Lower leg skin (tissue), 4 donors: Measurements from ENCODE around the gene NEURL4. TPM values are rescaled to one million over a fixed set of nuclear protein-coding genes. Genes with fewer than 3 reads are reported as not detected.
A peak's percentile ranks its signal among the peaks of the same experiment; 100 is the strongest.

Source experiments
- DNase-seq, 2 donors: peaks; one replicate each; pipeline ENCODE4 v3.0.0-alpha.2; 2019; ENCODE audit warnings: low spot score in 2 of 2
- H3K4me3 ChIP-seq: fragments of 200-600 bp; sonication (generic); 2 replicates; pipeline ENCODE4 v1.5.1; 2017; ENCODE audit warnings: mild to moderate bottlenecking, low read depth; ENCODE audit not compliant: poor library complexity, severe bottlenecking
- POLR2A ChIP-seq, 2 donors: fragments of 450-650 bp; IDR thresholded peaks; one replicate each; pipeline ENCODE4 v1.6.1; 2016 to 2017; ENCODE audit warnings: antibody characterized with exemption in 2 of 2, mild to moderate bottlenecking in 1 of 2, moderate library complexity in 1 of 2
- WGBS, 2 donors: methylation state at CpG; one replicate each; pipeline ENCODE4 v1.1.5; 2018; 5-methylcytosine and 5-hydroxymethylcytosine counted together
- intact Hi-C: fragments of 100-400 bp; cut with DNase I; formaldehyde crosslinking; loops from one replicate; pipeline ENCODE4 v1.15.0; 2023; ENCODE audit warnings: low total_unique reads
- total RNA-seq, 4 donors: library from RNA; depleted of rRNA; stranded (reverse); fragments of >200 nt; gene quantifications; one replicate each; pipeline ENCODE4 v1.1.0, GENCODE V29; 2016
- TF ChIP-seq, protein P1 (sequence below), 3 donors: fragments of 450-650 bp; IDR thresholded peaks; one replicate each; pipeline ENCODE4 v1.5.1; 2016; ENCODE audit warnings: antibody characterized with exemption in 3 of 3, mild to moderate bottlenecking in 3 of 3, moderate library complexity in 2 of 3

NEURL4 gene
- total RNA-seq, 4 donors from 2014 or later = 13.3 to 44.8 (median 22.3) TPM

DNA sequence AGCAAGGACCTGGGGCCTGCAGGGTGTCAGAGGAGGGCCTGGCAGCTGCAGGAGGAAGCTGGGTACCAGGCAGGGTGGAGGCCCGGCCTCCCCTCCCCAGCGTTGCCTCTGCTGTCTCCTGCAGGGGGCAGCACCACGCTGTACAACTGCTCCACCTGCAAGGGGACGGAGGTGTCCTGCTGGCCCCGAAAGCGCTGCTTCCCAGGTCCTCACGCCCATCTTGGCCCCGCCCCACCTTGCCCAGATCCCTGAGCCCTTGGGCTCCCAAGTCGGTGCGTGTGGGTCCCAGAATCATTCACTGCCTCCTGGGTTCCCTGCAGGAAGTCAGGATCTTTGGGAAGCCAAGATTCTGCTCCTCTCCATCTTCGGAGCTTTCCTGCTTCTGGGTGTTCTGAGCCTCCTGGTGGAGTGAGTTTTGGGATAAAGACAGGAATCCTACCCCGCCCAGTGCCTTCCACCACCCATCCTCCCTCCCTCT, 27.0 kb upstream of the NEURL4 start:
- DNase-seq = peak; percentile 77 to 96
- 9 to 15% methylated on average over 9 of the region's 12 CpGs for WGBS, 2 donors
- intact Hi-C loops = loop anchor here (10.0 kb wide), 1 partner anchor 199 kb away; the partner anchor contains the start of gene TNFSF13
- TF ChIP-seq POLR2A (IDR thresholded peaks at IDR 0.05) = no peak
- TF ChIP-seq, protein P1, sequence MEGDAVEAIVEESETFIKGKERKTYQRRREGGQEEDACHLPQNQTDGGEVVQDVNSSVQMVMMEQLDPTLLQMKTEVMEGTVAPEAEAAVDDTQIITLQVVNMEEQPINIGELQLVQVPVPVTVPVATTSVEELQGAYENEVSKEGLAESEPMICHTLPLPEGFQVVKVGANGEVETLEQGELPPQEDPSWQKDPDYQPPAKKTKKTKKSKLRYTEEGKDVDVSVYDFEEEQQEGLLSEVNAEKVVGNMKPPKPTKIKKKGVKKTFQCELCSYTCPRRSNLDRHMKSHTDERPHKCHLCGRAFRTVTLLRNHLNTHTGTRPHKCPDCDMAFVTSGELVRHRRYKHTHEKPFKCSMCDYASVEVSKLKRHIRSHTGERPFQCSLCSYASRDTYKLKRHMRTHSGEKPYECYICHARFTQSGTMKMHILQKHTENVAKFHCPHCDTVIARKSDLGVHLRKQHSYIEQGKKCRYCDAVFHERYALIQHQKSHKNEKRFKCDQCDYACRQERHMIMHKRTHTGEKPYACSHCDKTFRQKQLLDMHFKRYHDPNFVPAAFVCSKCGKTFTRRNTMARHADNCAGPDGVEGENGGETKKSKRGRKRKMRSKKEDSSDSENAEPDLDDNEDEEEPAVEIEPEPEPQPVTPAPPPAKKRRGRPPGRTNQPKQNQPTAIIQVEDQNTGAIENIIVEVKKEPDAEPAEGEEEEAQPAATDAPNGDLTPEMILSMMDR (IDR thresholded peaks at IDR 0.05) = peak in 1 of 3 donors; percentile 74
- no peak overlapping the region for H3K4me3 ChIP-seq

DNA sequence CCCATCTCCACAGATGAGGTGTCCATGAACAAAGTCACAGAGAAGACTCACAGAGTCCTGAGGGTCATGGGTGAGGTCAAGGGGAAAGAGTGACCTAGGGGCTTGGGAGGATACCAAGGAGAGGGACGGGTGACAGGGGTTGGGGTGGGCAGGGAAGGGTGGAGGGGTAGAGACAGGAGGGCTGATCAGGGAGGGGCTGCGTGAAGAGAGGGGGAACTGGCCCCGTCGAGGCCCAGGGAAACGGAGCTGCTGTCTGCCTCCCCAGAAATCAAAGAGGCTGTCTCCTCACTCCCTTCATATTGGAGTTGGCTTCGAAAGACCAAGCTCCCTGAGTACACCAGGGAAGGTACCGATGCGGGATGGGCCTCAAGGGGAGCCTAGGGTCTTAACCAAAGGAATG, 26.4 kb upstream of the NEURL4 start:
- WGBS, 2 donors = 74 to 78% methylated on average over 8 of the region's 8 CpGs
- no peak for DNase-seq
- intact Hi-C loops = loop anchor here (10.0 kb wide), 1 partner anchor 199 kb away; the partner anchor contains the start of gene TNFSF13
- no peak for TF ChIP-seq POLR2A (IDR thresholded peaks at IDR 0.05)
- TF ChIP-seq, protein P1 (IDR thresholded peaks at IDR 0.05) = no peak
- H3K4me3 ChIP-seq = no peak overlapping the region

GRCh38 chr17:7355053-7355452, 25.9 kb upstream of the NEURL4 start, which contains the start of gene TMEM95:
TSS of gene TMEM95 (plus strand) at chr17:7355156. CDS start at chr17:7355205, 49 bp downstream.
- 39 to 48% methylated on average over 10 of the region's 10 CpGs for WGBS, 2 donors
- TF ChIP-seq, protein P1 (IDR thresholded peaks at IDR 0.05) = no peak
- no peak for TF ChIP-seq POLR2A (IDR thresholded peaks at IDR 0.05)
- peak; percentile 43 to 90 for DNase-seq
- no peak within 1 kb of the TSS for H3K4me3 ChIP-seq
- intact Hi-C loops = loop anchor here (10.0 kb wide), 1 partner anchor 200 kb away; the partner anchor contains the start of gene TNFSF13

GRCh38 chr17:7354262-7354843, 25.2 kb upstream of the NEURL4 start:
- no peak overlapping the region for H3K4me3 ChIP-seq
- peak in 1 of 2 donors; percentile 81 for DNase-seq
- intact Hi-C loops = loop anchor here (10.0 kb wide), 1 partner anchor 200 kb away; the partner anchor contains the start of gene TNFSF13
- TF ChIP-seq POLR2A (IDR thresholded peaks at IDR 0.05) = no peak
- TF ChIP-seq, protein P1 (IDR thresholded peaks at IDR 0.05) = no peak
- 33 to 45% methylated on average over 9 of the region's 9 CpGs for WGBS, 2 donors

- peak overlapping the region; percentile 78 for H3K4me3 ChIP-seq
- intact Hi-C loops = loop anchor here (10.0 kb wide), 1 partner anchor 202 kb away; the partner anchor contains the start of gene TNFSF13
- TF ChIP-seq, protein P1 (IDR thresholded peaks at IDR 0.05) = no peak
- TF ChIP-seq POLR2A (IDR thresholded peaks at IDR 0.05) = no peak
- no peak for DNase-seq
- WGBS, 2 donors = 87 to 88% methylated on average over 37 of the region's 37 CpGs
Measured at GRCh38 chr17:7352910-7353635, 23.9 kb upstream of the NEURL4 start.
